ENCODE measurements around the gene TTLL12. TPM values are rescaled to one million over a fixed set of nuclear protein-coding genes. Genes with fewer than 3 reads are reported as not detected.
A peak's percentile ranks its signal among the peaks of the same experiment; 100 is the strongest.

Gene TTLL12
- total RNA-seq, 1 donor from 2014 or later = 15.1 TPM

- H3K4me3 Mint-ChIP-seq (ENCODE audit: unreplicated experiment) = no peak overlapping the region
- H3K4me1 Mint-ChIP-seq (ENCODE audit: unreplicated experiment) = peaks cover 4% of the 10 kb centered on the region
- peak overlapping the region; percentile 48 for H3K27ac Mint-ChIP-seq (ENCODE audit: unreplicated experiment)
- H3K36me3 Mint-ChIP-seq (ENCODE audit: low read depth, unreplicated experiment) = peaks cover 6% of the 10 kb centered on the region
- no peaks in the 10 kb centered on the region for H3K9me3 Mint-ChIP-seq (ENCODE audit: unreplicated experiment)
- no peak for DNase-seq (ENCODE audit: low spot score)
- H3K27me3 Mint-ChIP-seq (ENCODE audit: unreplicated experiment) = peaks cover 5% of the 10 kb centered on the region
- TF ChIP-seq CTCF (IDR thresholded peaks at IDR 0.05; ENCODE audit: unreplicated experiment) = no peak
Observed at GRCh38 chr22:43200555-43200954, 13.6 kb upstream of the TTLL12 start.

GRCh38 chr22:43200031-43200430, 13.1 kb upstream of the TTLL12 start:
- Mint-ChIP-seq H3K27me3 (ENCODE audit: unreplicated experiment) (peaks cover 5% of the 10 kb centered on the region), H3K9me3 (ENCODE audit: unreplicated experiment) (no peaks in the 10 kb centered on the region)
- TF ChIP-seq CTCF (IDR thresholded peaks at IDR 0.05; ENCODE audit: unreplicated experiment) = no peak

GRCh38 chr22:43199541-43199940, 12.6 kb upstream of the TTLL12 start:
- Mint-ChIP-seq H3K27ac (ENCODE audit: unreplicated experiment) (no peak overlapping the region), H3K27me3 (ENCODE audit: unreplicated experiment) (peaks cover 5% of the 10 kb centered on the region), H3K4me3 (ENCODE audit: unreplicated experiment) (no peak overlapping the region), H3K36me3 (ENCODE audit: low read depth, unreplicated experiment) (peaks cover 6% of the 10 kb centered on the region), H3K9me3 (ENCODE audit: unreplicated experiment) (no peaks in the 10 kb centered on the region), H3K4me1 (ENCODE audit: unreplicated experiment) (peaks cover 4% of the 10 kb centered on the region)
- no peak for DNase-seq (ENCODE audit: low spot score)
- TF ChIP-seq CTCF (IDR thresholded peaks at IDR 0.05; ENCODE audit: unreplicated experiment) = no peak

More at GRCh38 chr22:43200031-43200430, 13.1 kb upstream of the TTLL12 start:
- H3K27ac Mint-ChIP-seq (ENCODE audit: unreplicated experiment) = peak overlapping the region; percentile 48
- no peak overlapping the region for H3K4me3 Mint-ChIP-seq (ENCODE audit: unreplicated experiment)
- no peak for DNase-seq (ENCODE audit: low spot score)
- H3K4me1 Mint-ChIP-seq (ENCODE audit: unreplicated experiment) = peaks cover 4% of the 10 kb centered on the region
- peaks cover 6% of the 10 kb centered on the region for H3K36me3 Mint-ChIP-seq (ENCODE audit: low read depth, unreplicated experiment)

GRCh38 chr22:43198936-43199335, 12.0 kb upstream of the TTLL12 start:
- H3K27me3 Mint-ChIP-seq (ENCODE audit: unreplicated experiment) = peaks cover 5% of the 10 kb centered on the region
- no peak for DNase-seq (ENCODE audit: low spot score)
- H3K36me3 Mint-ChIP-seq (ENCODE audit: low read depth, unreplicated experiment) = peaks cover 6% of the 10 kb centered on the region
- H3K9me3 Mint-ChIP-seq (ENCODE audit: unreplicated experiment) = no peaks in the 10 kb centered on the region
- no peak for TF ChIP-seq CTCF (IDR thresholded peaks at IDR 0.05; ENCODE audit: unreplicated experiment)
- peak overlapping the region; percentile 52 for H3K4me3 Mint-ChIP-seq (ENCODE audit: unreplicated experiment)
- H3K27ac Mint-ChIP-seq (ENCODE audit: unreplicated experiment) = no peak overlapping the region
- peaks cover 4% of the 10 kb centered on the region for H3K4me1 Mint-ChIP-seq (ENCODE audit: unreplicated experiment)

- peaks cover 4% of the 10 kb centered on the region for H3K4me1 Mint-ChIP-seq (ENCODE audit: unreplicated experiment)
- no peaks in the 10 kb centered on the region for H3K9me3 Mint-ChIP-seq (ENCODE audit: unreplicated experiment)
- H3K36me3 Mint-ChIP-seq (ENCODE audit: low read depth, unreplicated experiment) = peaks cover 6% of the 10 kb centered on the region
- no peak for TF ChIP-seq CTCF (IDR thresholded peaks at IDR 0.05; ENCODE audit: unreplicated experiment)
- DNase-seq (ENCODE audit: low spot score) = no peak
- no peak overlapping the region for H3K4me3 Mint-ChIP-seq (ENCODE audit: unreplicated experiment)
- peak overlapping the region; percentile 18 for H3K27ac Mint-ChIP-seq (ENCODE audit: unreplicated experiment)
- H3K27me3 Mint-ChIP-seq (ENCODE audit: unreplicated experiment) = peaks cover 5% of the 10 kb centered on the region
Observed at GRCh38 chr22:43198126-43198525, 11.2 kb upstream of the TTLL12 start.

All from endothelial cell (in vitro differentiated cells).